WTC11 (cell line): ENCODE results near the gene PHRF1. TPM values are rescaled to one million over a fixed set of nuclear protein-coding genes. Genes with fewer than 3 reads are reported as not detected.
"Not testable (repeated sequence)": the region's sequence is repeated elsewhere in the genome, so short reads cannot be mapped to it uniquely, and the experiment has no call there.

Experiments
- ATAC-seq: fragments of 200-7000 bp; cut with Tn5 transposase; 2 replicates; pipeline ENCODE4 v1.10.0; 2021; ENCODE audit warnings: mild to moderate bottlenecking, moderate library complexity
- CTCF ChIA-PET: fragments of 300-600 bp; sonication (Branson Sonifier 250); formaldehyde crosslinking; loops from one replicate; lab custom pipeline; 2021; ENCODE audit warnings: antibody characterized with exemption; lab: Charles Lee
- POLR2A ChIA-PET: fragments of 350-600 bp; sonication (Branson Sonifier 250); formaldehyde crosslinking; loops from one replicate; lab custom pipeline; 2021; ENCODE audit warnings: antibody characterized with exemption; lab: Charles Lee
- DNase-seq: peaks from one replicate; pipeline ENCODE4 v3.0.0; 2021; ENCODE audit warnings: low spot score
- H3K27ac Mint-ChIP-seq: 2 replicates; pipeline ENCODE4 v1.8.0; 2021; ENCODE audit warnings: mixed read lengths
- H3K27me3 Mint-ChIP-seq: 2 replicates; pipeline ENCODE4 v1.8.0; 2021; ENCODE audit warnings: low read depth, mild to moderate bottlenecking, moderate library complexity, mixed read lengths
- H3K36me3 Mint-ChIP-seq: 2 replicates; pipeline ENCODE4 v1.8.0; 2021; ENCODE audit warnings: mixed read lengths
- H3K4me1 Mint-ChIP-seq: 2 replicates; pipeline ENCODE4 v1.8.0; 2022; ENCODE audit warnings: mixed read lengths
- H3K4me3 Mint-ChIP-seq: 2 replicates; pipeline ENCODE4 v1.8.0; 2021; ENCODE audit warnings: mild to moderate bottlenecking, moderate library complexity, mixed read lengths
- H3K9me3 Mint-ChIP-seq: 2 replicates; pipeline ENCODE4 v1.8.0; 2021; ENCODE audit warnings: mixed read lengths
- CREB1 ChIP-seq: sonication (generic); formaldehyde crosslinking; IDR thresholded peaks from 2 replicates; pipeline ENCODE4 v1.8.0; 2023; ENCODE audit warnings: mild to moderate bottlenecking, missing genetic modification reagents
- EMX1 ChIP-seq: fragments of 250-450 bp; sonication (Bioruptor Pico); IDR thresholded peaks from 2 replicates; pipeline ENCODE4 v1.8.0; 2021; ENCODE audit warnings: mild to moderate bottlenecking
- FOXK1 ChIP-seq: sonication (generic); formaldehyde crosslinking; IDR thresholded peaks from 2 replicates; pipeline ENCODE4 v1.8.0; 2022; ENCODE audit warnings: mild to moderate bottlenecking, moderate library complexity, missing genetic modification reagents
- MXD4 ChIP-seq: fragments of 250-450 bp; sonication (Bioruptor Pico); IDR thresholded peaks from 2 replicates; pipeline ENCODE4 v1.8.0; 2021; ENCODE audit warnings: mild to moderate bottlenecking, moderate library complexity, borderline replicate concordance
- SP1 ChIP-seq: sonication (generic); formaldehyde crosslinking; conservative IDR thresholded peaks from 2 replicates; pipeline ENCODE4 v1.8.1; 2022; ENCODE audit warnings: missing genetic modification reagents
- TEAD4 ChIP-seq: sonication (generic); formaldehyde crosslinking; IDR thresholded peaks from 2 replicates; pipeline ENCODE4 v1.8.0; 2022; ENCODE audit warnings: mild to moderate bottlenecking, missing genetic modification reagents
- ZNF263 ChIP-seq: sonication (generic); formaldehyde crosslinking; IDR thresholded peaks from 2 replicates; pipeline ENCODE4 v1.8.1; 2022; ENCODE audit warnings: low read depth, mild to moderate bottlenecking, moderate library complexity, missing genetic modification reagents
- ZNF671 ChIP-seq: fragments of 250-450 bp; sonication (Bioruptor Pico); IDR thresholded peaks from 2 replicates; pipeline ENCODE4 v1.8.0; 2021; ENCODE audit warnings: mild to moderate bottlenecking
- total RNA-seq: library from RNA; stranded (reverse); gene quantifications from 3 replicates; pipeline ENCODE4 v1.2.3, GENCODE V29; 2021
- TF ChIP-seq, protein P1 (sequence below): sonication (generic); formaldehyde crosslinking; IDR thresholded peaks from 2 replicates; pipeline ENCODE4 v1.8.1; 2023; ENCODE audit warnings: mild to moderate bottlenecking, missing genetic modification reagents, borderline replicate concordance
- TF ChIP-seq, protein P2 (sequence below): sonication (generic); formaldehyde crosslinking; conservative IDR thresholded peaks from 2 replicates; pipeline ENCODE4 v1.8.1; 2022; ENCODE audit warnings: mild to moderate bottlenecking, missing genetic modification reagents
- TF ChIP-seq, protein P3 (sequence below): sonication (generic); formaldehyde crosslinking; IDR thresholded peaks from 2 replicates; pipeline ENCODE4 v1.8.1; 2023; ENCODE audit warnings: mild to moderate bottlenecking, missing genetic modification reagents, moderate library complexity
- TF ChIP-seq, protein P4 (sequence below): sonication (generic); formaldehyde crosslinking; IDR thresholded peaks from 2 replicates; pipeline ENCODE4 v1.8.1; 2023; ENCODE audit warnings: mild to moderate bottlenecking, missing genetic modification reagents, moderate library complexity
- TF ChIP-seq, protein P5 (sequence below): sonication (generic); formaldehyde crosslinking; IDR thresholded peaks from 2 replicates; pipeline ENCODE4 v1.8.1; 2023; ENCODE audit warnings: mild to moderate bottlenecking, moderate library complexity, missing genetic modification reagents
- TF ChIP-seq, protein P6 (sequence below): sonication (generic); formaldehyde crosslinking; IDR thresholded peaks from 2 replicates; pipeline ENCODE4 v1.8.0; 2022; ENCODE audit warnings: mild to moderate bottlenecking, missing genetic modification reagents
- TF ChIP-seq, protein P7 (sequence below): sonication (generic); formaldehyde crosslinking; IDR thresholded peaks from 2 replicates; pipeline ENCODE4 v1.8.1; 2023; ENCODE audit warnings: mild to moderate bottlenecking, missing genetic modification reagents

The PHRF1 gene
- total RNA-seq, 1 experiment from 2014 or later, result 46.9 TPM

DNA sequence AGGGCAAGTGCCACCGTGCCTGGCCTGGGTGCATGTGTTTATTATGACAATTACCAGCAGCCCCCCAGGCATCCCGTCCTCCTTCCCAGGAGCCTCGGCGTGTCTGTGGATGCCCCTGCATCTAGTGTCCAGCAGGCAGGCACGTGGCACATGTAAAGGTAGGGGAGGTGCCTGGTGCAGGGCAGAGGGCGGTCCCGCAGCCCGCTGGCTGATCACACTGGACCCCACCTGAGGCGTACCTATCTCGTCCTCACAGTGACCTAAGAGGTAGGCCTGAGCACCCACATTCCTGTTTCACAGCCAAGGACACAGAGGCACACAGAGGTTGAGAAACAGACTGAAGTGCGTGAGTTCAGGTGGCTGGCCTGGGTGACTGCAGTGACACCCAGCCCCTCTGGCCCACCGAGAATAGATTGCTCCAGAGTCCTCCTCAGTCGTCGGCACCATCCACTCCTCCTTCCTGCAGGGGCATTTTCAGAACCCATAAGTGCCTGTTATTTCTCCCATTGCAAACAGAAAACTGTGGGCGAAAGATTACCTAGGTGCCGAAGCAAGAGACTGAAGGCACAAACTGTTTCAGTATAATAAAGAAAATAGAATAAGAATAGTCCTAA, 3.0 kb upstream of the PHRF1 start:
- Mint-ChIP-seq H3K4me1 (peaks cover 31% of the 10 kb centered on the region), H3K4me3 (no peak overlapping the region), H3K9me3 (no peaks in the 10 kb centered on the region), H3K27ac (no peak overlapping the region), H3K27me3 (peaks cover 22% of the 10 kb centered on the region)
- CTCF ChIA-PET, result no interaction called here
- DNase-seq (no peak), ATAC-seq (no peak)
- TF ChIP-seq EMX1 (CRISPR knock-in tag) (no peak), ZNF671 (CRISPR knock-in tag) (no peak), CREB1 (CRISPR knock-in tag) (no peak)
- TF ChIP-seq, protein P1, sequence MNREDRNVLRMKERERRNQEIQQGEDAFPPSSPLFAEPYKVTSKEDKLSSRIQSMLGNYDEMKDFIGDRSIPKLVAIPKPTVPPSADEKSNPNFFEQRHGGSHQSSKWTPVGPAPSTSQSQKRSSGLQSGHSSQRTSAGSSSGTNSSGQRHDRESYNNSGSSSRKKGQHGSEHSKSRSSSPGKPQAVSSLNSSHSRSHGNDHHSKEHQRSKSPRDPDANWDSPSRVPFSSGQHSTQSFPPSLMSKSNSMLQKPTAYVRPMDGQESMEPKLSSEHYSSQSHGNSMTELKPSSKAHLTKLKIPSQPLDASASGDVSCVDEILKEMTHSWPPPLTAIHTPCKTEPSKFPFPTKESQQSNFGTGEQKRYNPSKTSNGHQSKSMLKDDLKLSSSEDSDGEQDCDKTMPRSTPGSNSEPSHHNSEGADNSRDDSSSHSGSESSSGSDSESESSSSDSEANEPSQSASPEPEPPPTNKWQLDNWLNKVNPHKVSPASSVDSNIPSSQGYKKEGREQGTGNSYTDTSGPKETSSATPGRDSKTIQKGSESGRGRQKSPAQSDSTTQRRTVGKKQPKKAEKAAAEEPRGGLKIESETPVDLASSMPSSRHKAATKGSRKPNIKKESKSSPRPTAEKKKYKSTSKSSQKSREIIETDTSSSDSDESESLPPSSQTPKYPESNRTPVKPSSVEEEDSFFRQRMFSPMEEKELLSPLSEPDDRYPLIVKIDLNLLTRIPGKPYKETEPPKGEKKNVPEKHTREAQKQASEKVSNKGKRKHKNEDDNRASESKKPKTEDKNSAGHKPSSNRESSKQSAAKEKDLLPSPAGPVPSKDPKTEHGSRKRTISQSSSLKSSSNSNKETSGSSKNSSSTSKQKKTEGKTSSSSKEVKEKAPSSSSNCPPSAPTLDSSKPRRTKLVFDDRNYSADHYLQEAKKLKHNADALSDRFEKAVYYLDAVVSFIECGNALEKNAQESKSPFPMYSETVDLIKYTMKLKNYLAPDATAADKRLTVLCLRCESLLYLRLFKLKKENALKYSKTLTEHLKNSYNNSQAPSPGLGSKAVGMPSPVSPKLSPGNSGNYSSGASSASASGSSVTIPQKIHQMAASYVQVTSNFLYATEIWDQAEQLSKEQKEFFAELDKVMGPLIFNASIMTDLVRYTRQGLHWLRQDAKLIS (CRISPR knock-in tag), result no peak
- TF ChIP-seq, protein P2, sequence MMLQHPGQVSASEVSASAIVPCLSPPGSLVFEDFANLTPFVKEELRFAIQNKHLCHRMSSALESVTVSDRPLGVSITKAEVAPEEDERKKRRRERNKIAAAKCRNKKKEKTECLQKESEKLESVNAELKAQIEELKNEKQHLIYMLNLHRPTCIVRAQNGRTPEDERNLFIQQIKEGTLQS, result no peak
- TF ChIP-seq, all 79 proteins: peak for 0
- H3K36me3 Mint-ChIP-seq, result 0 out of 2 replicates have a peak, but pooled peaks cover 5% of the 10 kb centered on the region
- POLR2A ChIA-PET, result no interaction called here

DNA sequence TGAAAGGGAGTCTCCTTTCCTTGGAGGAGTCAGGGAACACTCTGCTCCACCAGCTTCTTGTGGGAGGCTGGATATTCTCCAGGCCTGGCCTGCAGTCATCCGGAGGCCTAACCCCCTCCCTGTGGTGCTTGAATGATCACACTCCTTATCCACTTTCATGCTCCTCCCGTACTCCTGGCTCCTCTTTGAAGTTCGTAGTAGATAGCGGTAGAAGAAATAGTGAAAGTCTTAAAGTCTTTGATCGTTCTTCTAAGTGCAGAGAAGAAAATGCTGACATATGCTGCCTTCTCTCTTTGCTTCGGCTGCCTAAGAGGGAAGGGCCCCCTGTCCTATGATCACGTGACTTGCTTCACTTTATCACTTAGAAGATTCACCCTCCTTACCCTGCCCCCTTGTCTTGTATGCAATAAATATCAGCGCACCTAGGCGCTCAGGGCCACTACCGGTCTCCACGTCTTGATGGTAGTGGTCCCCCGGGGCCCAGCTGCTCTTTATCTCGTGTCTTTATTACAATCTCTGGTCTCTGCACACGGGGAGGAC, 2.2 kb upstream of the PHRF1 start:
- H3K27ac Mint-ChIP-seq, ATAC-seq, CTCF ChIA-PET, POLR2A ChIA-PET, DNase-seq, H3K9me3 Mint-ChIP-seq, H3K36me3 Mint-ChIP-seq: not testable (repeated sequence)
- Mint-ChIP-seq H3K27me3 (peaks cover 22% of the 10 kb centered on the region), H3K4me3 (peak overlapping the region; percentile 88), H3K4me1 (peaks cover 35% of the 10 kb centered on the region)

DNA sequence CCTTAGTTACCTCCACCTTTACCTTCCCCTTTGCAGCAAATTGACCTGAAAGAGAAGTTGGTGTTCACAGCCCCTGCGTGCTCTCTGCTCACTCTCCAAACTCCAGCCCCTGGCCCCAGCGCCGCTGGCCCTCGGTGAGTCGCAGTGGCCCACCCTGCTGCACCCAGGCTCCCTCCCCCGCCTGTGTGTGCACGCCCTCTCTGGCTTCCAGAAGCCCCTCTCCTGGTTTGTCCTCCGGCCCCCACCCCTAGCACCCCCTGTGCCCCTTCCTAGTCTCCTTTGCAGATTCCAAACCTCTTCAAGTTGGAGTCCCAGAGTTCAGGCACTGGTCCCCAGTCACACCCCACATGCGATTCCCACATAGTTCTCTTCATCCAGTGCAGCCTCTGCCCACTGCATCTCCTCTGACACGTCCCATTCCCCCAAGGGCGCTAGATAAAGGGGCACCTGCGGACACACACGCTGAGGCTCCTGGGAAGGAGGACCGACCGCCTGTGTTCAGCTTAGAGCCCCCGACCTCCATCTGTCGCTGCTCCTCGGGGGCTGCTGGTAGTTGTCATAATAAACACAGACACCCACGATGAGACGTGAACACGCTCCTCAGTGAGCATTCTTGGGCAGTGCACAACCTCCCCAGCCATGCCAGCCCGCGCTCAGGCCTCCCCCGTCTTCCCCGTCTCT, 1.5 kb upstream of the PHRF1 start:
- H3K4me3 Mint-ChIP-seq, result peak overlapping the region; percentile 88
- peaks cover 38% of the 10 kb centered on the region for H3K4me1 Mint-ChIP-seq
- ChIA-PET POLR2A (interaction anchor here (1.0 to 1.5 kb wide), 2 partner anchors 18 to 28 kb away, joined by 3 to 4 read pairs; no protein-coding TSS in a partner anchor), CTCF (interaction anchor here (0.6 to 2.0 kb wide), 8 partner anchors 9 to 244 kb away, joined by 3 to 29 read pairs (median 4); partner anchors contain the start of genes IRF7 and PNPLA2)
- no peaks in the 10 kb centered on the region for H3K9me3 Mint-ChIP-seq
- 0 out of 2 replicates have a peak, but pooled peaks cover 5% of the 10 kb centered on the region for H3K36me3 Mint-ChIP-seq
- ATAC-seq, result no peak
- peaks cover 22% of the 10 kb centered on the region for H3K27me3 Mint-ChIP-seq
- no peak overlapping the region for H3K27ac Mint-ChIP-seq
- DNase-seq, result no peak
- no peak for TF ChIP-seq ZNF671 (CRISPR knock-in tag)
- TF ChIP-seq FOXK1 (CRISPR knock-in tag), result no peak
- no peak for TF ChIP-seq TEAD4 (CRISPR knock-in tag)
- TF ChIP-seq ZNF263, result no peak
- TF ChIP-seq, protein P3, sequence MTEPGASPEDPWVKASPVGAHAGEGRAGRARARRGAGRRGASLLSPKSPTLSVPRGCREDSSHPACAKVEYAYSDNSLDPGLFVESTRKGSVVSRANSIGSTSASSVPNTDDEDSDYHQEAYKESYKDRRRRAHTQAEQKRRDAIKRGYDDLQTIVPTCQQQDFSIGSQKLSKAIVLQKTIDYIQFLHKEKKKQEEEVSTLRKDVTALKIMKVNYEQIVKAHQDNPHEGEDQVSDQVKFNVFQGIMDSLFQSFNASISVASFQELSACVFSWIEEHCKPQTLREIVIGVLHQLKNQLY (CRISPR knock-in tag), result no peak
- TF ChIP-seq MXD4 (CRISPR knock-in tag), result no peak
- TF ChIP-seq, protein P4, sequence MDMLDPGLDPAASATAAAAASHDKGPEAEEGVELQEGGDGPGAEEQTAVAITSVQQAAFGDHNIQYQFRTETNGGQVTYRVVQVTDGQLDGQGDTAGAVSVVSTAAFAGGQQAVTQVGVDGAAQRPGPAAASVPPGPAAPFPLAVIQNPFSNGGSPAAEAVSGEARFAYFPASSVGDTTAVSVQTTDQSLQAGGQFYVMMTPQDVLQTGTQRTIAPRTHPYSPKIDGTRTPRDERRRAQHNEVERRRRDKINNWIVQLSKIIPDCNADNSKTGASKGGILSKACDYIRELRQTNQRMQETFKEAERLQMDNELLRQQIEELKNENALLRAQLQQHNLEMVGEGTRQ, result no peak
- TF ChIP-seq, protein P2, result no peak
- TF ChIP-seq, protein P5, sequence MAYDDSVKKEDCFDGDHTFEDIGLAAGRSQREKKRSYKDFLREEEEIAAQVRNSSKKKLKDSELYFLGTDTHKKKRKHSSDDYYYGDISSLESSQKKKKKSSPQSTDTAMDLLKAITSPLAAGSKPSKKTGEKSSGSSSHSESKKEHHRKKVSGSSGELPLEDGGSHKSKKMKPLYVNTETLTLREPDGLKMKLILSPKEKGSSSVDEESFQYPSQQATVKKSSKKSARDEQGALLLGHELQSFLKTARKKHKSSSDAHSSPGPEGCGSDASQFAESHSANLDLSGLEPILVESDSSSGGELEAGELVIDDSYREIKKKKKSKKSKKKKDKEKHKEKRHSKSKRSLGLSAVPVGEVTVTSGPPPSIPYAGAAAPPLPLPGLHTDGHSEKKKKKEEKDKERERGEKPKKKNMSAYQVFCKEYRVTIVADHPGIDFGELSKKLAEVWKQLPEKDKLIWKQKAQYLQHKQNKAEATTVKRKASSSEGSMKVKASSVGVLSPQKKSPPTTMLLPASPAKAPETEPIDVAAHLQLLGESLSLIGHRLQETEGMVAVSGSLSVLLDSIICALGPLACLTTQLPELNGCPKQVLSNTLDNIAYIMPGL (CRISPR knock-in tag), result no peak
- TF ChIP-seq SP1, result no peak
- TF ChIP-seq, protein P6, sequence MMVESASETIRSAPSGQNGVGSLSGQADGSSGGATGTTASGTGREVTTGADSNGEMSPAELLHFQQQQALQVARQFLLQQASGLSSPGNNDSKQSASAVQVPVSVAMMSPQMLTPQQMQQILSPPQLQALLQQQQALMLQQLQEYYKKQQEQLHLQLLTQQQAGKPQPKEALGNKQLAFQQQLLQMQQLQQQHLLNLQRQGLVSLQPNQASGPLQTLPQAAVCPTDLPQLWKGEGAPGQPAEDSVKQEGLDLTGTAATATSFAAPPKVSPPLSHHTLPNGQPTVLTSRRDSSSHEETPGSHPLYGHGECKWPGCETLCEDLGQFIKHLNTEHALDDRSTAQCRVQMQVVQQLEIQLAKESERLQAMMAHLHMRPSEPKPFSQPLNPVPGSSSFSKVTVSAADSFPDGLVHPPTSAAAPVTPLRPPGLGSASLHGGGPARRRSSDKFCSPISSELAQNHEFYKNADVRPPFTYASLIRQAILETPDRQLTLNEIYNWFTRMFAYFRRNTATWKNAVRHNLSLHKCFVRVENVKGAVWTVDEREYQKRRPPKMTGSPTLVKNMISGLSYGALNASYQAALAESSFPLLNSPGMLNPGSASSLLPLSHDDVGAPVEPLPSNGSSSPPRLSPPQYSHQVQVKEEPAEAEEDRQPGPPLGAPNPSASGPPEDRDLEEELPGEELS (CRISPR knock-in tag), result no peak
- TF ChIP-seq, protein P7, sequence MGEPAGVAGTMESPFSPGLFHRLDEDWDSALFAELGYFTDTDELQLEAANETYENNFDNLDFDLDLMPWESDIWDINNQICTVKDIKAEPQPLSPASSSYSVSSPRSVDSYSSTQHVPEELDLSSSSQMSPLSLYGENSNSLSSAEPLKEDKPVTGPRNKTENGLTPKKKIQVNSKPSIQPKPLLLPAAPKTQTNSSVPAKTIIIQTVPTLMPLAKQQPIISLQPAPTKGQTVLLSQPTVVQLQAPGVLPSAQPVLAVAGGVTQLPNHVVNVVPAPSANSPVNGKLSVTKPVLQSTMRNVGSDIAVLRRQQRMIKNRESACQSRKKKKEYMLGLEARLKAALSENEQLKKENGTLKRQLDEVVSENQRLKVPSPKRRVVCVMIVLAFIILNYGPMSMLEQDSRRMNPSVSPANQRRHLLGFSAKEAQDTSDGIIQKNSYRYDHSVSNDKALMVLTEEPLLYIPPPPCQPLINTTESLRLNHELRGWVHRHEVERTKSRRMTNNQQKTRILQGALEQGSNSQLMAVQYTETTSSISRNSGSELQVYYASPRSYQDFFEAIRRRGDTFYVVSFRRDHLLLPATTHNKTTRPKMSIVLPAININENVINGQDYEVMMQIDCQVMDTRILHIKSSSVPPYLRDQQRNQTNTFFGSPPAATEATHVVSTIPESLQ (CRISPR knock-in tag), result no peak
